Endometrium (tissue), 2 donors: Measurements from ENCODE around the gene CABS1.

Experiments
- FAIRE-seq: peaks from 2 replicates; lab custom pipeline; 2012; peaks lifted over from hg19 to GRCh38; lab: Jason Lieb, UNC
- donor health status: control.
- donor health status: control.

The CABS1 gene

GRCh38 chr4:70334681-70335080, at the start of gene CABS1:
Gene CABS1, plus strand, starts transcription at chr4:70334981. Its CDS starts 59 bp downstream, at chr4:70335040.
- no peak for FAIRE-seq

- no peak for FAIRE-seq
Observed at GRCh38 chr4:70288651-70289050, 46.1 kb upstream of the CABS1 start.

- no peak for FAIRE-seq
Observed at GRCh38 chr4:70291341-70291740, 43.4 kb upstream of the CABS1 start.

- FAIRE-seq: no peak
Observed at GRCh38 chr4:70297576-70297975, 37.2 kb upstream of the CABS1 start.

GRCh38 chr4:70298051-70298450, 36.7 kb upstream of the CABS1 start:
- FAIRE-seq: no peak

GRCh38 chr4:70299643-70300042, 35.1 kb upstream of the CABS1 start:
- FAIRE-seq: no peak

- no peak for FAIRE-seq
Observed at GRCh38 chr4:70300215-70300614, 34.6 kb upstream of the CABS1 start.

GRCh38 chr4:70303090-70303489, 31.7 kb upstream of the CABS1 start:
- FAIRE-seq: no peak

- no peak for FAIRE-seq
Observed at GRCh38 chr4:70305601-70306000, 29.2 kb upstream of the CABS1 start.

GRCh38 chr4:70306076-70306475, 28.7 kb upstream of the CABS1 start:
- no peak for FAIRE-seq

GRCh38 chr4:70313736-70314135, 21.0 kb upstream of the CABS1 start:
- FAIRE-seq: no peak

GRCh38 chr4:70315928-70316327, 18.9 kb upstream of the CABS1 start:
- FAIRE-seq: no peak

GRCh38 chr4:70326052-70326451, 8.7 kb upstream of the CABS1 start:
- no peak for FAIRE-seq

GRCh38 chr4:70336043-70336442, 1.3 kb downstream of the CABS1 start:
- no peak for FAIRE-seq

- FAIRE-seq: no peak
Observed at GRCh38 chr4:70337886-70338420, 3.2 kb downstream of the CABS1 start.

- no peak for FAIRE-seq
Observed at GRCh38 chr4:70356185-70356584, 21.4 kb downstream of the CABS1 start.

- no peak for FAIRE-seq
Observed at GRCh38 chr4:70359115-70359661, 24.4 kb downstream of the CABS1 start.

- FAIRE-seq: no peak
Observed at GRCh38 chr4:70360460-70360859, 25.7 kb downstream of the CABS1 start, which contains the start of gene SMR3A. Gene SMR3A, plus strand, starts transcription at chr4:70360760. Its CDS starts 1,356 bp downstream, at chr4:70362116.

- FAIRE-seq: no peak
Observed at GRCh38 chr4:70364002-70364401, 29.2 kb downstream of the CABS1 start.

GRCh38 chr4:70365479-70365878, 30.7 kb downstream of the CABS1 start:
- FAIRE-seq: no peak

- FAIRE-seq: no peak
Observed at GRCh38 chr4:70367813-70368212, 33.0 kb downstream of the CABS1 start.

- no peak for FAIRE-seq
Observed at GRCh38 chr4:70371987-70372386, 37.2 kb downstream of the CABS1 start.

GRCh38 chr4:70372760-70373159, 38.0 kb downstream of the CABS1 start:
- no peak for FAIRE-seq

- no peak for FAIRE-seq
Observed at GRCh38 chr4:70380578-70380977, 45.8 kb downstream of the CABS1 start.
